GM12874 (cell line): ENCODE measurements around the gene SECTM1.

Experiments used
- TF ChIP-seq, protein P1 (sequence below): IDR thresholded peaks from 2 replicates; pipeline ENCODE4 v1.5.1; 2011; ENCODE audit warnings: low read depth, mild to moderate bottlenecking, control low read depth, low read length, moderate library complexity; ENCODE audit not compliant: insufficient read depth

Gene SECTM1

DNA sequence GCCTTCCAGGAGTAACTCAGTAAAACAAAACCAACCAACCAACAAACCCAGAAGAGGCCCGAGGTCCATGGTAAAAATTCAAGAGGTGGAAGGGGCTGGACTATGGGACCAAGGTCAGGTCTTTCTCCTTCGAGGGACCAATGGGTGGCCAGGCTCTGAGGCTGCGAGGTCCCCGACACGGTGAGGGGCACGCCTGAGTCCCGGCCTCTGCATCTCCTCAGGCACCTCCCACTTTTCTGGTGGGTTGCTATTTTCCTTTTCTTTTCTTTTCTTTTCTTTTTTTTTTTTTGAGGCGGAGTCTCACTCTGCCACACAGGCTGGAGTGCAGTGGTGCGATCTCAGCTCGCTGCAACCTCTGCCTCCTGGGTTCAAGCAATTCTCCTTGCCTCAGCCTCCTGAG is 34.1 kb downstream of the SECTM1 start:
- TF ChIP-seq, protein P1, sequence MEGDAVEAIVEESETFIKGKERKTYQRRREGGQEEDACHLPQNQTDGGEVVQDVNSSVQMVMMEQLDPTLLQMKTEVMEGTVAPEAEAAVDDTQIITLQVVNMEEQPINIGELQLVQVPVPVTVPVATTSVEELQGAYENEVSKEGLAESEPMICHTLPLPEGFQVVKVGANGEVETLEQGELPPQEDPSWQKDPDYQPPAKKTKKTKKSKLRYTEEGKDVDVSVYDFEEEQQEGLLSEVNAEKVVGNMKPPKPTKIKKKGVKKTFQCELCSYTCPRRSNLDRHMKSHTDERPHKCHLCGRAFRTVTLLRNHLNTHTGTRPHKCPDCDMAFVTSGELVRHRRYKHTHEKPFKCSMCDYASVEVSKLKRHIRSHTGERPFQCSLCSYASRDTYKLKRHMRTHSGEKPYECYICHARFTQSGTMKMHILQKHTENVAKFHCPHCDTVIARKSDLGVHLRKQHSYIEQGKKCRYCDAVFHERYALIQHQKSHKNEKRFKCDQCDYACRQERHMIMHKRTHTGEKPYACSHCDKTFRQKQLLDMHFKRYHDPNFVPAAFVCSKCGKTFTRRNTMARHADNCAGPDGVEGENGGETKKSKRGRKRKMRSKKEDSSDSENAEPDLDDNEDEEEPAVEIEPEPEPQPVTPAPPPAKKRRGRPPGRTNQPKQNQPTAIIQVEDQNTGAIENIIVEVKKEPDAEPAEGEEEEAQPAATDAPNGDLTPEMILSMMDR: no peak

DNA sequence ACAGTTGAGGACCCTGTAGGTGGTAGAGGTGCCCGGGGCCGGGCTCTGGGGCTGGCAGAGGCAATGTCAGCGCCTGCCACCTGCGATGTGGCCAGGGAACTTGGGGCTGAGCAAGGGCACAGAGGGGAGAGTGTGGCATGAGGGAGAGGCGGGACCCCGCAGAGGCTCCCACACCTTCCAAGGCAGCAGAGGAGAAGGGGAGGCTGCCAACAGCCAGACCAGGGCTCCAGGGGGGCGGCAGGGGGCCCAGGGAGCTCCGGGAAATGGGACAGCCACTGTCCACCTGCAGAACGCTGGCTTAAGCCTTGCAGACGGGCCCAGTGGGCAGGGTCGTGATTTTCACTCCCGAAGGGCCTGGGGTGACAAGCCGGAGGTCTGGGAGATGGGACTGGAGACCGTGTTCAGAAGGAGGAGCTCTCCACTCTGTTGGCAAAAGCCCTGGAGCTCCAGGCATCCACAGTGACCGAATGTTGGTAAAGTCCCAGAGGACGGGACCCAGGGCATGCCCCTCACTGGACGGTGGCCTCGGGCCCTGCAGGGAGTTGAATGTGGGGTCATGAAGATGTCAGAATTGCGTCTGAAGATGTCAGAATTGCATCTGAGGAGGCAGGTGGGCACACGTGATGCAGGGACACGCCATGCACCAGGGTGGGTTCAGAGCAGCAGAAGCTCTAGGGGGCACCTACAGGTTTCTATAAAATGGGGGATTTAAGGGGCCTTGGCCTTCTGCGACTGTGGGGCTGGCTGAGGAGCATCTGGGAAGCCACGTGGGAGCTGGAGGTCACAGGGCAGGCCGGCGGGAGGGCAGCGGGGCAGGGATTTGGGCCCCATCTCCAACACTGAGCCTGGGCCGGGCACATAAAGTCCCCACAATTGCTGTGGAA is 34.8 kb downstream of the SECTM1 start:
- TF ChIP-seq, protein P1: no peak

DNA sequence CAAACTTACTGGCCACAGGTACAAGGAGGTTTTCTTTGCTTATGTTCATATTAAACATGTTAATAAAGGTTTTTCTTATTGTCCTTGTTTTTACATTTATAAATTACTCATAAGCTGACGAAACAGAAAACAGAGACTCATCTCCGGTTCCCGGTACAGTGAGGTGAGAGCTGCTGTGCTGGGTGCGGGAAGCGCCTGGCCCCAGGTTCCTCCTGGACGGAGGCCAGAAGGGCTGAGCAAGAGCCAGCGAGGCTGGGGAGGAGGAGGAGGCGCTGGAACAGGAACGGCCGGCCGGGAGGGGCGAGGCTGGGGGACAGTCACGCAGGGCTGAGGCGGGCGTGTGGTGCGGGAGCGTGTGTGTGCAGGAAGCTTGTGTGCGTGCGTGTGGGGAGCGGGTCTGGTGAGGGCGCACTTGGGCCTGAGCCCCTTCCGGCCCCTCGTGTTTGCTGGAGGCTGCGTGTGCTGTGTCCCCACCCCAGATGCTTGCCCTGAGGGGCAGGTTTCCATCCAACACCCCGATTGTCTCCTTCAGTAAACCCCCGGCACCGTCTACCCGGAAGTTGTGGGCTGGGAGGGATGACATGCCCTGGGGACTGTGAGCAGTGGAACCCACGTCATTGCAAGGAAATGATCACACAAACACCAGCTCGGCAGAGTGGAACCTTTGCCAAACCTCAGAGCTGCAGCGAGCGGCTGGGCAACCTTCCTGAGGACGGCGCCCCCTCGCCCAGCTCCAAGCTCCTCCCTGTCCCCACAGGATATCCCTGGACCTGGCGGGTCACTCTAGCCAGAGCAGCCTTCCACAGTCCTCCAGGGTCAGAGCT is 35.6 kb downstream of the SECTM1 start:
- TF ChIP-seq, protein P1: no peak

DNA sequence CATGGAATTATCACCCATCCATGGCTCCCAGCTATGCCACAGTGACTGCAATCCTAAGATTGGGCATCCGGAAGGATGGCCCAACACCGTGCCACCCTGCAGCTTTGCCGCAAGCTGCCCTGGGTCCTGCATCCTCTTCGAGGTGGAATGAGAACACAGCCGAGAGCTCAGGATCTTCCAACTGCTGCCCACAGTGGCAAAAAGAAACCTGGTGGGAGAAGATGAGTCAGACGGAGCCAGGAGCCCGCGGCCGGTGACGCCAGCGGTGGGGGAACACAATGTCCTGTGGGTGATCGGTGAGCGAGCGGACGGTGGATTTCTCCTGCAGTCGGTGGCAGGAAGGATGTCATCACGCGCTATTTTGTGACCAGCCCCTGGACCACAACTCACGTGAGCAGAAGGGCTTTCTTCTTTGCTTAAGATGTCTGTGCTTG is 36.3 kb downstream of the SECTM1 start:
- TF ChIP-seq, protein P1: no peak

DNA sequence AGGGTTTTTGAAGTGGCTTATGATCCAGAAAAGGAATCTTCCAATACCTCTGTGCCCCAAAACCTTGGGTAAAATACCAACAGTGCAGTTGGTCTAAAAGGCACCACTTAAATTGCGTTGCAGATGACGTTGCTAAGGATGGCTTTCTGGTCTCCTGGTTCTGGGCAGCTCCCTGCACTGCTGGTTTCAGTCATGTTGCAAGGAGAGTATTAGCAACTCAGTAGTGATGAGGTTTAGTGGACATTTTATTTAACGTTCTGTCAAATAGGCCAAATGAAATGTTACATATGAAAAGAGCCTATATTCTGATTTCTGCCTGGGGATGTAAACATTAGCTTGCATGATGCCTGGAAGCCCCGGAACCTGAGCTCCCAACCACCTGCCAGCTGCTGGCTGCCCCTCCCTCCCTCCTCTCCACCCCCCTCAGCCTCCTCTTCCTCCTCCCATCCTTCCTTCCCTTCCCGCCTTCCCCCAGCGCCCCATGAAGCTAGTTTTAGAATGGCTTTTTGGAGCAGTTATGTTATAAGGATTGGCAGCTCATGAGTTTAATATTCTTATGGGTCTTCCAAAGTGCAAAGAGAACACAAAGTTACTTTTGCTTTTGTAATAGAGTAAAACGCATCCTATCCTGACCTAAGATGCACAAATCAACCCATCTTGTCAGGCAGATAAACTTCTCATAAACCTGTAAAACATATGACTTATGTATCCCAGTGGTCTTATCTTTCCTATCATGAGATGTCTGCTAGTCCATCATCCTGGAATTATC is 36.9 kb downstream of the SECTM1 start:
- TF ChIP-seq, protein P1: no peak

DNA sequence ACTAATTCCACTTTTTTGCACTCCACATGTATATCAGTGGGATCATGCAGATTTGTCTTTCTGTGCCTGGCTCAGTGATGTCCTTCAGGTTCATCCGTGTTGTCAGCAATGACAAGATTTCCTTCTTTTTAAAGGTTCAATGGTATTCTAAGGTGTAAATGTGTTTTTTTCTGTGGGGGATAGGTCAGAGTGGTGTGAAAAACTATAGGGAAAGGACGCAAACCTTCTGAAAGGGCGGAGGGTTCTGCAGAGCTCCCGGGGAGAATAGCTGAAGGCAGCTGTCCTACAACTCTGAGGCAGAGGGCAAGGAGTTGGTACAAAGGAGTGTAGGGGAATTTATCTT is 38.1 kb downstream of the SECTM1 start:
- TF ChIP-seq, protein P1: no peak

DNA sequence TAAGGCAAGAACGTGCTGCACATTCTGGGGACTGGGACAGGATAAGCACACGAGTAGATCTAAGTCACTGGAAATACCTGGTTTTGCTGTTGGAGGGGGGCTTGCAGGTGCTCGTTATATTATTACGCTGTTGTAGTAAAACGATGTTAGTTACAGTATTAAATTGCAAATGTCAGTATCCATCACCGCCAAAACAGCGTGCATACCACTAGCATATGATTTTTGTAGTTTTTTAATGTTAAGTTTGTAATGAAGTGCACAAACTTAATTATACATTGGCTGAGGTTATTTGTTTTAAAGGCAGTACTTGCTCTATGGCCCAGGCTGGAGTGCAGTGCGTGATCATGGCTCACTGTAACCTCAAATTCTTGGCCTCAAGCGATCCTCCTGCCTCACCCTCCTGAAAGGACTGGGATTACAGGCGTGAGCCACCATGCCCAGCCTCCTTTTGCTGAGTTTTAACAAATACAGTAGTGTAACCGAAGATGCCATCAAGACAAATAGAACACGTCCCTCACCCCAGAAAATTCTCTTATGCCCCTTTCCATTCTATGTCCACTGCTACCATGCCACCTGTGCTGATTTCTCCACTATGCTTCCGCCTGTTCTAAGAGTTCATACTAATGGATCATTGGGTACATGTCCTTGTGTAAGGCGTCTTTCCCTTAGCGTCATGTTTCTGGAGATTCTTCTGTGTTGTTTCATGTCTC is 39.3 kb downstream of the SECTM1 start:
- TF ChIP-seq, protein P1: no peak
